ENCODE measurements around the gene TEX30. TPM values are rescaled to one million over a fixed set of nuclear protein-coding genes. Genes with fewer than 3 reads are reported as not detected.

TEX30 gene
- total and polyA plus RNA-seq, 12 donors, result 3.9 to 12.4 (median 7.8) TPM

GRCh38 chr13:102771298-102772041 lies 2.1 kb downstream of the TEX30 start:
- H3K9me3 ChIP-seq, result no peaks in the 10 kb centered on the region
- H3K27me3 ChIP-seq, result no peaks in the 10 kb centered on the region
- DNase-seq, result no peak
- H3K27ac ChIP-seq, result no peak overlapping the region
- H3K36me3 ChIP-seq, result peaks cover 0 to 13% (median 0%) of the 10 kb centered on the region in 9 donors
- peaks cover 0 to 30% (median 12%) of the 10 kb centered on the region in 9 donors for H3K4me1 ChIP-seq
- no peak for TF ChIP-seq CTCF (IDR thresholded peaks at IDR 0.05)
- no peak for ATAC-seq
- intact Hi-C loops (cut with DNase I), result loop anchor here in 3 of 10 donors (5.0 to 10.0 kb wide), 2 partner anchors 76 to 177 kb away; partner anchors contain the start of genes TPP2 (in 2 of the 3) and ERCC5 (in 1 of the 3)
- H3K4me3 ChIP-seq, result no peak overlapping the region
- 95 to 96% methylated on average over 6 of the region's 6 CpGs for WGBS, 2 donors

- ATAC-seq (no peak), DNase-seq (no peak)
- H3K27me3 ChIP-seq, result no peaks in the 10 kb centered on the region
- H3K9me3 ChIP-seq, result no peaks in the 10 kb centered on the region
- no peak overlapping the region for H3K4me3 ChIP-seq
- intact Hi-C loops (cut with DNase I), result loop anchor here in 3 of 10 donors (5.0 to 10.0 kb wide), 2 partner anchors 77 to 176 kb away; partner anchors contain the start of genes TPP2 (in 2 of the 3) and ERCC5 (in 1 of the 3)
- peaks cover 0 to 23% (median 0%) of the 10 kb centered on the region in 9 donors for H3K36me3 ChIP-seq
- TF ChIP-seq CTCF (IDR thresholded peaks at IDR 0.05), result no peak
- H3K27ac ChIP-seq, result no peak overlapping the region
- H3K4me1 ChIP-seq, result peaks cover 0 to 30% (median 12%) of the 10 kb centered on the region in 9 donors
- 91 to 97% methylated on average over 2 of the region's 2 CpGs for WGBS, 2 donors
Measured at GRCh38 chr13:102770435-102770834, 3.2 kb downstream of the TEX30 start.

- Histone ChIP-seq H3K4me1 (peaks cover 0 to 30% (median 12%) of the 10 kb centered on the region in 9 donors), H3K27ac (no peak overlapping the region), H3K4me3 (no peak overlapping the region), H3K27me3 (no peaks in the 10 kb centered on the region), H3K9me3 (no peaks in the 10 kb centered on the region), H3K36me3 (peaks cover 0 to 26% (median 0%) of the 10 kb centered on the region in 9 donors)
- DNase-seq (no peak), ATAC-seq (no peak)
- WGBS, 2 donors, result 79 to 85% methylated on average over 4 of the region's 4 CpGs
- peak in 1 of 9 donors; percentile 8 for TF ChIP-seq CTCF (IDR thresholded peaks at IDR 0.05)
- intact Hi-C loops (cut with DNase I), result loop anchor here in 3 of 10 donors (5.0 to 10.0 kb wide), 2 partner anchors 78 to 175 kb away; partner anchors contain the start of genes TPP2 (in 2 of the 3) and ERCC5 (in 1 of the 3)
Measured at GRCh38 chr13:102769679-102770078, 3.9 kb downstream of the TEX30 start.

- WGBS, 2 donors, result 58 to 69% methylated on average over 2 of the region's 2 CpGs
- DNase-seq (no peak), ATAC-seq (no peak)
- no peak overlapping the region for H3K27ac ChIP-seq
- H3K36me3 ChIP-seq, result peaks cover 0 to 26% (median 0%) of the 10 kb centered on the region in 9 donors
- H3K4me1 ChIP-seq, result peaks cover 0 to 23% (median 8%) of the 10 kb centered on the region in 9 donors
- H3K27me3 ChIP-seq, result no peaks in the 10 kb centered on the region
- TF ChIP-seq CTCF (IDR thresholded peaks at IDR 0.05), result no peak
- H3K9me3 ChIP-seq, result no peaks in the 10 kb centered on the region
- no peak overlapping the region for H3K4me3 ChIP-seq
- intact Hi-C loops (cut with DNase I), result no loop called here
Measured at GRCh38 chr13:102768909-102769308, 4.7 kb downstream of the TEX30 start.
